Epithelial cell of proximal tubule (primary cell): ENCODE data around the gene LAIR2. TPM values are rescaled to one million over a fixed set of nuclear protein-coding genes. Genes with fewer than 3 reads are reported as not detected.
A peak's percentile ranks its signal among the peaks of the same experiment; 100 is the strongest.

Experiments
- DNase-seq: peaks from one replicate; pipeline ENCODE4 v3.0.0-alpha.2; 2011; ENCODE audit warnings: low read depth
- H3K4me3 ChIP-seq: 2 replicates; pipeline ENCODE4 v1.5.1; 2011; ENCODE audit warnings: low read depth, mild to moderate bottlenecking, low read length
- CTCF ChIP-seq: conservative IDR thresholded peaks from 2 replicates; pipeline ENCODE4 v1.5.1; 2012; ENCODE audit warnings: low read depth, mild to moderate bottlenecking, low read length
- total RNA-seq: library from RNA; depleted of rRNA; stranded (reverse); fragments of >200 nt; gene quantifications from 2 replicates; pipeline ENCODE4 v1.2.3, GENCODE V29; 2015

The LAIR2 gene
- total RNA-seq, 1 donor from 2014 or later, result not detected

- TF ChIP-seq CTCF, result peak; percentile 4
- H3K4me3 ChIP-seq, result no peak overlapping the region
- no peak for DNase-seq
These were observed 25.0 kb upstream of the LAIR2 start for GRCh38 chr19:54477650-54478049.

GRCh38 chr19:54478677-54479266 is 23.9 kb upstream of the LAIR2 start:
- H3K4me3 ChIP-seq, result no peak overlapping the region
- TF ChIP-seq CTCF, result peak; percentile 75
- DNase-seq, result no peak

- no peak for TF ChIP-seq CTCF
- no peak overlapping the region for H3K4me3 ChIP-seq
- DNase-seq, result no peak
These were observed 22.6 kb upstream of the LAIR2 start for GRCh38 chr19:54480051-54480450.

- DNase-seq, result no peak
- peak; percentile 78 for TF ChIP-seq CTCF
- no peak overlapping the region for H3K4me3 ChIP-seq
These were observed 21.2 kb upstream of the LAIR2 start for GRCh38 chr19:54481326-54481930.

- H3K4me3 ChIP-seq, result no peak overlapping the region
- TF ChIP-seq CTCF, result no peak
- no peak for DNase-seq
These were observed 19.7 kb upstream of the LAIR2 start for GRCh38 chr19:54482889-54483288.

GRCh38 chr19:54484451-54484850 is 18.2 kb upstream of the LAIR2 start:
- no peak overlapping the region for H3K4me3 ChIP-seq
- TF ChIP-seq CTCF, result no peak
- DNase-seq, result no peak

GRCh38 chr19:54485851-54486250 is 16.8 kb upstream of the LAIR2 start:
- no peak for DNase-seq
- no peak for TF ChIP-seq CTCF
- no peak overlapping the region for H3K4me3 ChIP-seq
